ENCODE results near the gene CLTA.
"Not testable (repeated sequence)": the region's sequence is repeated elsewhere in the genome, so short reads cannot be mapped to it uniquely, and the experiment has no call there.

Gene CLTA

GRCh38 chr9:36189976-36190375 is 745 bp upstream of the CLTA start:
- no peak for DNase-seq (ENCODE audit: low read depth)

GRCh38 chr9:36191290-36191645 is 547 bp downstream of the CLTA start:
- DNase-seq (ENCODE audit: low read depth), result peak; percentile 19

- no peak for DNase-seq (ENCODE audit: low read depth)
Observed at GRCh38 chr9:36191686-36192085, 965 bp downstream of the CLTA start.

- no peak for DNase-seq (ENCODE audit: low read depth)
Observed at GRCh38 chr9:36192196-36192595, 1.5 kb downstream of the CLTA start.

- DNase-seq (ENCODE audit: low read depth), result no peak
Observed at GRCh38 chr9:36193023-36193422, 2.3 kb downstream of the CLTA start.

GRCh38 chr9:36194326-36195000 is 3.7 kb downstream of the CLTA start:
- DNase-seq (ENCODE audit: low read depth), result no peak

- DNase-seq (ENCODE audit: low read depth), result no peak
Observed at GRCh38 chr9:36204906-36205547, 14.3 kb downstream of the CLTA start.

- DNase-seq (ENCODE audit: low read depth), result no peak
Observed at GRCh38 chr9:36207016-36207415, 16.3 kb downstream of the CLTA start.

GRCh38 chr9:36207546-36208012 is 16.9 kb downstream of the CLTA start:
- DNase-seq (ENCODE audit: low read depth), result no peak

GRCh38 chr9:36208521-36209253 is 18.0 kb downstream of the CLTA start:
- no peak for DNase-seq (ENCODE audit: low read depth)

- DNase-seq (ENCODE audit: low read depth), result no peak
Observed at GRCh38 chr9:36210722-36211121, 20.0 kb downstream of the CLTA start.

- DNase-seq (ENCODE audit: low read depth), result no peak
Observed at GRCh38 chr9:36211510-36211909, 20.8 kb downstream of the CLTA start.

GRCh38 chr9:36213387-36213786 is 22.7 kb downstream of the CLTA start:
- no peak for DNase-seq (ENCODE audit: low read depth)

- no peak for DNase-seq (ENCODE audit: low read depth)
Observed at GRCh38 chr9:36213989-36214388, 23.3 kb downstream of the CLTA start.

- DNase-seq (ENCODE audit: low read depth), result no peak
Observed at GRCh38 chr9:36214571-36214970, 23.9 kb downstream of the CLTA start.

GRCh38 chr9:36217256-36217968 is 26.7 kb downstream of the CLTA start:
- no peak for DNase-seq (ENCODE audit: low read depth)

- no peak for DNase-seq (ENCODE audit: low read depth)
Observed at GRCh38 chr9:36218011-36218410, 27.3 kb downstream of the CLTA start.

- no peak for DNase-seq (ENCODE audit: low read depth)
Observed at GRCh38 chr9:36218411-36218901, 27.7 kb downstream of the CLTA start.

GRCh38 chr9:36221667-36222066 is 30.9 kb downstream of the CLTA start:
- DNase-seq (ENCODE audit: low read depth), result no peak

GRCh38 chr9:36222449-36222848 is 31.7 kb downstream of the CLTA start:
- DNase-seq (ENCODE audit: low read depth), result no peak

GRCh38 chr9:36237230-36237629 is 46.5 kb downstream of the CLTA start:
- DNase-seq (ENCODE audit: low read depth), result no peak

GRCh38 chr9:36239205-36239604 is 48.5 kb downstream of the CLTA start:
- DNase-seq (ENCODE audit: low read depth), result not testable (repeated sequence)
